ENCODE data around the gene FEZ2. TPM values are rescaled to one million over a fixed set of nuclear protein-coding genes. Genes with fewer than 3 reads are reported as not detected.

FEZ2 gene
- total and polyA plus RNA-seq, 12 donors, result 13.9 to 103 (median 63.5) TPM

DNA sequence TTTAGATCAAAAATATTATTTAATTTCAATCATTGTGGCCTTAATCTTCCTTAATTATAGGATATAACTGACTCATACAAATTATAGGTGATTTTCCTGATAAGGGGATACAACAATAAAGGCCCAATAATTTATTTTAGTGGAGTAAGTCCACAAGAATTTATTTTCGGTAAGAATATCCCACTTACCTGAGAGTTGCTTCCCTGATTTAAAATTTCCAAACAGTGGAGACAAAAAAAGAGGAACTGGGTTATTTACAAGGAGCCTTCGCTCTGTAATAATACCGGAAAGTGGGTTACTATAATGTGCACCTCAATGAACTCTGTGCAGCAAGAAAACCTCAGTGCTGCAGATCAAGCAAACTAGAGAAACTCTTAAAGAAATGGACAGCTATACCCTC is 42.2 kb downstream of the FEZ2 start:
- Histone ChIP-seq H3K27ac (no peak overlapping the region), H3K36me3 (replicated peaks in 1 of 2) (peaks cover 0 to 21% of the 10 kb centered on the region in 2 donors), H3K4me1 (replicated peaks in 1 of 2) (no peaks in the 10 kb centered on the region), H3K4me3 (no peak overlapping the region), H3K9me3 (replicated peaks in 1 of 3) (no peaks in the 10 kb centered on the region), H3K27me3 (no peaks in the 10 kb centered on the region)
- TF ChIP-seq POLR2A (IDR thresholded peaks at IDR 0.05), result no peak
- TF ChIP-seq, protein P1, sequence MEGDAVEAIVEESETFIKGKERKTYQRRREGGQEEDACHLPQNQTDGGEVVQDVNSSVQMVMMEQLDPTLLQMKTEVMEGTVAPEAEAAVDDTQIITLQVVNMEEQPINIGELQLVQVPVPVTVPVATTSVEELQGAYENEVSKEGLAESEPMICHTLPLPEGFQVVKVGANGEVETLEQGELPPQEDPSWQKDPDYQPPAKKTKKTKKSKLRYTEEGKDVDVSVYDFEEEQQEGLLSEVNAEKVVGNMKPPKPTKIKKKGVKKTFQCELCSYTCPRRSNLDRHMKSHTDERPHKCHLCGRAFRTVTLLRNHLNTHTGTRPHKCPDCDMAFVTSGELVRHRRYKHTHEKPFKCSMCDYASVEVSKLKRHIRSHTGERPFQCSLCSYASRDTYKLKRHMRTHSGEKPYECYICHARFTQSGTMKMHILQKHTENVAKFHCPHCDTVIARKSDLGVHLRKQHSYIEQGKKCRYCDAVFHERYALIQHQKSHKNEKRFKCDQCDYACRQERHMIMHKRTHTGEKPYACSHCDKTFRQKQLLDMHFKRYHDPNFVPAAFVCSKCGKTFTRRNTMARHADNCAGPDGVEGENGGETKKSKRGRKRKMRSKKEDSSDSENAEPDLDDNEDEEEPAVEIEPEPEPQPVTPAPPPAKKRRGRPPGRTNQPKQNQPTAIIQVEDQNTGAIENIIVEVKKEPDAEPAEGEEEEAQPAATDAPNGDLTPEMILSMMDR (IDR thresholded peaks at IDR 0.05), result no peak
- DNase-seq, result no peak
- intact Hi-C loops (cut with DNase I), result no loop called here
- WGBS, 4 donors, result 79 to 87% (median 86%) methylated on average over 3 of the region's 3 CpGs

DNA sequence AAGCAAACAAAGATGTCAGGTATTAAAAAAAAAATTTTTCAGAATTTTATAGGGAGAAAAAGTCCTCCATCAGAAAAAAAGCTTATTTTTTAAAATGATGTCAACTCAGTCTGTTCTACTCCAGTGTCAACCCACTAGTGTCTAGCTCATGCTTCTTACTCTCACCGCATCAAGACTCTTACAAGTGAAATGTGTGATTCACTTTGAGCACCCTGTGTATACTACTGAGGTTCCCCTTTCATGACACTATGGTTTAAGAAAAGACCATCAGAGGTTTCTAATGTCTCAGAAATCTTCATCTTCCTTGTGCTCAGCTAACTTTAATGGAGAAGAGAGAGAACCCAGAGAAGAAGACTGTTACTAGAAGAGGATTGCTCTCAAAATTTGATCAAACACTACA is 43.4 kb downstream of the FEZ2 start:
- Histone ChIP-seq H3K27ac (no peak overlapping the region), H3K9me3 (replicated peaks in 1 of 3) (no peaks in the 10 kb centered on the region), H3K4me3 (no peak overlapping the region), H3K4me1 (replicated peaks in 1 of 2) (peaks cover 0 to 4% of the 10 kb centered on the region in 2 donors), H3K36me3 (replicated peaks in 1 of 2) (peaks cover 0 to 34% of the 10 kb centered on the region in 2 donors), H3K27me3 (no peaks in the 10 kb centered on the region)
- 89 to 100% (median 96%) methylated on average over 1 of the region's 1 CpG for WGBS, 4 donors
- no peak for DNase-seq
- intact Hi-C loops (cut with DNase I), result no loop called here
- TF ChIP-seq POLR2A (IDR thresholded peaks at IDR 0.05), result no peak
- TF ChIP-seq, protein P1 (IDR thresholded peaks at IDR 0.05), result no peak

DNA sequence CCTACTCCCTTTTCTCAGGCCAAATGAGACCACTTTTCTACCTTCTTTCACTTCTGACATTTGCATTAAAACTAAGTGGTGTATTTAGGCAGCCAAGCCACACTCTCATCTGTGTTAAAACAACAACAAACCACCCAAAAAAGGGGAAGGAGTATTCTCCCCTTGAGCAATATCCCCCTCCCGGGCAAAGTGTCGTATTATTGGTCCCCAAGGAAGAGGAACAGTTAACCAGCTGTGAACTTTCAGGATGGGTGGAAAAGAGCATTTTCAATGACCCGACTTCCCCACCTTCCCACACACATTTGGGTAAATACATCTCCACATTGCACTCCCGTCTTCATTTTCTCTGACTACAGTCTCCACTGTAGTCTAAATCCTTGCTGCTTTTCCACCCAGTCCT is 44.3 kb downstream of the FEZ2 start:
- no peak for DNase-seq
- intact Hi-C loops (cut with DNase I), result no loop called here
- Histone ChIP-seq H3K27me3 (no peaks in the 10 kb centered on the region), H3K4me3 (no peak overlapping the region), H3K27ac (no peak overlapping the region), H3K4me1 (replicated peaks in 1 of 2) (peaks cover 0 to 4% of the 10 kb centered on the region in 2 donors), H3K9me3 (replicated peaks in 1 of 3) (no peaks in the 10 kb centered on the region), H3K36me3 (replicated peaks in 1 of 2) (peaks cover 0 to 38% of the 10 kb centered on the region in 2 donors)
- no peak for TF ChIP-seq POLR2A (IDR thresholded peaks at IDR 0.05)
- TF ChIP-seq, protein P1 (IDR thresholded peaks at IDR 0.05), result no peak
- 62 to 72% (median 65%) methylated on average over 4 of the region's 4 CpGs for WGBS, 4 donors

DNA sequence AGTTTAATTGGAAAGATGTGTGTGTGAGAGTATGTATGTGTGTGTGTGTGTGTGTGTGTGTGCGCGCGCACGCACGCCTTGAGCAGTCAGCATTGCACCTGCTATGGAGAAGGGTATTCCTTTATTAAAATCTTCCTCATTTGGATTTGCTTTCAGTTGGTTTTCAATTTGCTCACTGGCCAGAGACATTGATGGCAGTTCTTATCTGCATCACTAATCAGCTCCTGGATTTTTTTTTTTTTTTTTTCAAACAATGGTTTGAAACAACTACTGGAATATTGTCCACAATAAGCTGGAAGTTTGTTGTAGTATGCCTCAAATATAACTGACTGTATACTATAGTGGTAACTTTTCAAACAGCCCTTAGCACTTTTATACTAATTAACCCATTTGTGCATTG is 48.0 kb downstream of the FEZ2 start:
- H3K4me3 ChIP-seq, result no peak overlapping the region
- H3K27ac ChIP-seq, result no peak overlapping the region

More for the DNA sequence above, 48.0 kb downstream of the FEZ2 start:
- Histone ChIP-seq H3K9me3 (replicated peaks in 1 of 3) (no peaks in the 10 kb centered on the region), H3K36me3 (replicated peaks in 1 of 2) (peaks cover 0 to 57% of the 10 kb centered on the region in 2 donors), H3K27me3 (no peaks in the 10 kb centered on the region), H3K4me1 (replicated peaks in 1 of 2) (peaks cover 0 to 4% of the 10 kb centered on the region in 2 donors)
- no peak for TF ChIP-seq POLR2A (IDR thresholded peaks at IDR 0.05)
- TF ChIP-seq, protein P1 (IDR thresholded peaks at IDR 0.05), result no peak
- intact Hi-C loops (cut with DNase I), result no loop called here
- no peak for DNase-seq
- WGBS, 4 donors, result 96 to 99% (median 97%) methylated on average over 5 of the region's 5 CpGs

All from adrenal gland (tissue), 12 donors.